HepG2 (cell line): ENCODE data around the gene TRIP4.

Source experiments
- EZH2 ChIP-seq: conservative IDR thresholded peaks from 2 replicates; pipeline ENCODE4 v1.6.1; 2012; ENCODE audit warnings: mild to moderate bottlenecking, low read depth, low read length, moderate library complexity
- JDP2 ChIP-seq: sonication (generic); formaldehyde crosslinking; IDR thresholded peaks from 2 replicates; pipeline ENCODE4 v1.8.1; 2022; ENCODE audit warnings: missing genetic modification reagents, borderline replicate concordance
- TARDBP ChIP-seq: sonication (generic); formaldehyde crosslinking; IDR thresholded peaks from 2 replicates; pipeline ENCODE4 v1.8.0; 2022; ENCODE audit warnings: mild to moderate bottlenecking, missing genetic modification reagents
- TF ChIP-seq, protein P1 (sequence below): sonication (generic); formaldehyde crosslinking; IDR thresholded peaks from 2 replicates; pipeline ENCODE4 v1.5.0; 2020; ENCODE audit warnings: mild to moderate bottlenecking, missing genetic modification reagents, moderate library complexity

GRCh38 chr15:64452988-64453688 lies 65.5 kb downstream of the TRIP4 start:
- TF ChIP-seq TARDBP (CRISPR knock-in tag) (no peak), JDP2 (CRISPR knock-in tag) (no peak), EZH2 (no peak)
- TF ChIP-seq, protein P1, sequence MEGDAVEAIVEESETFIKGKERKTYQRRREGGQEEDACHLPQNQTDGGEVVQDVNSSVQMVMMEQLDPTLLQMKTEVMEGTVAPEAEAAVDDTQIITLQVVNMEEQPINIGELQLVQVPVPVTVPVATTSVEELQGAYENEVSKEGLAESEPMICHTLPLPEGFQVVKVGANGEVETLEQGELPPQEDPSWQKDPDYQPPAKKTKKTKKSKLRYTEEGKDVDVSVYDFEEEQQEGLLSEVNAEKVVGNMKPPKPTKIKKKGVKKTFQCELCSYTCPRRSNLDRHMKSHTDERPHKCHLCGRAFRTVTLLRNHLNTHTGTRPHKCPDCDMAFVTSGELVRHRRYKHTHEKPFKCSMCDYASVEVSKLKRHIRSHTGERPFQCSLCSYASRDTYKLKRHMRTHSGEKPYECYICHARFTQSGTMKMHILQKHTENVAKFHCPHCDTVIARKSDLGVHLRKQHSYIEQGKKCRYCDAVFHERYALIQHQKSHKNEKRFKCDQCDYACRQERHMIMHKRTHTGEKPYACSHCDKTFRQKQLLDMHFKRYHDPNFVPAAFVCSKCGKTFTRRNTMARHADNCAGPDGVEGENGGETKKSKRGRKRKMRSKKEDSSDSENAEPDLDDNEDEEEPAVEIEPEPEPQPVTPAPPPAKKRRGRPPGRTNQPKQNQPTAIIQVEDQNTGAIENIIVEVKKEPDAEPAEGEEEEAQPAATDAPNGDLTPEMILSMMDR (CRISPR knock-in tag) = no peak
